NCI-H128 (cell line): ENCODE measurements around the gene CAMKMT.

Experiments used
- DNase-seq: peaks from one replicate; lab custom pipeline; 2025; ENCODE audit not compliant: unreplicated experiment; lab: John Stamatoyannopoulos, UW

Gene CAMKMT

GRCh38 chr2:44443517-44443916, 81.8 kb downstream of the CAMKMT start:
- no peak for DNase-seq

GRCh38 chr2:44444881-44445280, 83.1 kb downstream of the CAMKMT start:
- DNase-seq: no peak

- no peak for DNase-seq
Observed at GRCh38 chr2:44448860-44449527, 87.2 kb downstream of the CAMKMT start.

GRCh38 chr2:44450082-44450481, 88.3 kb downstream of the CAMKMT start:
- DNase-seq: no peak

GRCh38 chr2:44450806-44451205, 89.1 kb downstream of the CAMKMT start:
- DNase-seq: no peak

- DNase-seq: no peak
Observed at GRCh38 chr2:44452069-44452583, 90.4 kb downstream of the CAMKMT start.

GRCh38 chr2:44453259-44453658, 91.5 kb downstream of the CAMKMT start:
- no peak for DNase-seq

GRCh38 chr2:44455877-44456276, 94.1 kb downstream of the CAMKMT start:
- DNase-seq: no peak

- DNase-seq: no peak
Observed at GRCh38 chr2:44456946-44457345, 95.2 kb downstream of the CAMKMT start.

- no peak for DNase-seq
Observed at GRCh38 chr2:44459739-44460138, 98.0 kb downstream of the CAMKMT start.

GRCh38 chr2:44462934-44463849, 101.4 kb downstream of the CAMKMT start:
- DNase-seq: no peak

- no peak for DNase-seq
Observed at GRCh38 chr2:44464437-44464836, 102.7 kb downstream of the CAMKMT start.

- no peak for DNase-seq
Observed at GRCh38 chr2:44470151-44470550, 108.4 kb downstream of the CAMKMT start.

- DNase-seq: no peak
Observed at GRCh38 chr2:44477657-44478414, 116.1 kb downstream of the CAMKMT start.

GRCh38 chr2:44479127-44479887, 117.6 kb downstream of the CAMKMT start:
- peak; percentile 86 for DNase-seq

- no peak for DNase-seq
Observed at GRCh38 chr2:44480068-44480467, 118.3 kb downstream of the CAMKMT start.

GRCh38 chr2:44487052-44487451, 125.3 kb downstream of the CAMKMT start:
- no peak for DNase-seq

GRCh38 chr2:44490726-44491125, 129.0 kb downstream of the CAMKMT start:
- DNase-seq: no peak

GRCh38 chr2:44494006-44494405, 132.3 kb downstream of the CAMKMT start:
- no peak for DNase-seq

- DNase-seq: no peak
Observed at GRCh38 chr2:44495035-44495434, 133.3 kb downstream of the CAMKMT start.

GRCh38 chr2:44495544-44495943, 133.8 kb downstream of the CAMKMT start:
- no peak for DNase-seq
